HG02840 (cell line): ENCODE results near the gene PHPT1.

Experiments
- ATAC-seq: cut with Tn5 transposase; IDR thresholded peaks from one replicate; pipeline ENCODE4 v1.9.1; 2021; ENCODE audit warnings: mild to moderate bottlenecking, moderate library complexity, moderate number of reproducible peaks; ENCODE audit not compliant: unreplicated experiment, low FRiP score

PHPT1 gene

DNA sequence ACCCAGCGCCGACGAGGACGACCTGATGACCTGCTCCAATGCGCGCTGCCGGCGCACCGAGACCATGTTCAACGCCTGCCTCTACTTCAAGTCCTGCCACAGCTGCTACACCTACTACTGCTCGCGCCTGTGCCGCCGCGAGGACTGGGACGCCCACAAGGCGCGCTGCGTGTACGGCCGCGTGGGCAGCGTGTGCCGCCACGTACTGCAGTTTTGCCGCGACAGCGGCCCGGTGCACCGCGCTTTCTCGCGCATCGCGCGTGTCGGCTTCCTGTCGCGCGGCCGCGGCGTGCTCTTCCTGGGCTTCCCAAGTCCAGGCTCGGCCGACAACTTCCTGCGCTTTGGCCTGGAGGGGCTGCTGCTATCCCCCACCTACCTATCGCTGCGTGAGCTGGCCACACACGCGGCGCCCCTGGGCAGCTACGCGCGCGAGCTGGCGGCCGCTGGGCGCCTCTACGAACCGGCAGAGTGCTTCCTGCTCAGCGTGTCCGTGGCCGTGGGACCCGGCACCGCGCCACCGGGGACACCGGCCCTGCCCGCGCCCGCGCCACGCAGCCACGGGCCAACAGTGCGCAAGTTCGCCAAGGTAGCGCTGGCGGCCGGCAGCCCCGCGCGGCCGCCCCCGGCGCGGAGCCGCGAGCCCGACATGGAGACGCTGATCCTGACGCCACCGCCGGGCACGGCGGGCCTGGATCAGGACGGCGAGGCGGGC lies 2.7 kb upstream of the PHPT1 start:
- no peak for ATAC-seq

DNA sequence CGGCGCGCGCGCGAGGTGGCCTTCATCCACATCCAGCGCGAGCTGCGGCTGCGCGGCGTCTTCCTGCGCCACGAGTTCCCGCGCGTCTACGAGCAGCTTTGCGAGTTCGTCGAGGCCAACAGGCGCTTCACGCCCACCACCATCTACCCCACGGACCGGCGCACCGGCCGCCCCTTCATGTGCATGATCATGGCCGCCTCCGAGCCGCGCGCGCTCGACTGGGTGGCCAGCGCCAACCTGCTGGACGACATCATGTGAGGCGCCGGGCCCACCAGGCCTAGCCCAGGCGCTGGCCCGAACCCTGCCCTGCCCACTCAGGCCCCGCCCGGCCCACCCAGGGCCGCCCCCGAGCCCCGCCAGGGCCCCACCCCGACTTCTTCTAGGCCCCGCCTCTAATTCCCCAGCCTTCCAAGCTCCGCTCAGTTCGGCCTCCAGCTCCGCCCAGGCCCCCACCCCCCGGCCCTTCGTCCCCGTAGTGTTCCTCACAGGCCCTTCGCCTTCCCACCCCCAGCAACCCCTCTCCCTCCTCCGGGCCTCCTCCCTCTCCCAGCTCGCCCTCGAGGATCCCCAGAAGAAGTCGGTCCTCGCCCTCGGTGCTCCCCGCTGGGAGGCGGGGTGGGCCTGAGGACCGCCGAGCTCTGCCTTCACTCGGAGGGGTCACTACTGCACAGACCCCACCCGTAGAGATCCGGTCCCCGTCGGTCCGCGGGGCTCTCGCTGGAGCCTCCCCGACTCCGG lies 2.0 kb upstream of the PHPT1 start:
- ATAC-seq = no peak

DNA sequence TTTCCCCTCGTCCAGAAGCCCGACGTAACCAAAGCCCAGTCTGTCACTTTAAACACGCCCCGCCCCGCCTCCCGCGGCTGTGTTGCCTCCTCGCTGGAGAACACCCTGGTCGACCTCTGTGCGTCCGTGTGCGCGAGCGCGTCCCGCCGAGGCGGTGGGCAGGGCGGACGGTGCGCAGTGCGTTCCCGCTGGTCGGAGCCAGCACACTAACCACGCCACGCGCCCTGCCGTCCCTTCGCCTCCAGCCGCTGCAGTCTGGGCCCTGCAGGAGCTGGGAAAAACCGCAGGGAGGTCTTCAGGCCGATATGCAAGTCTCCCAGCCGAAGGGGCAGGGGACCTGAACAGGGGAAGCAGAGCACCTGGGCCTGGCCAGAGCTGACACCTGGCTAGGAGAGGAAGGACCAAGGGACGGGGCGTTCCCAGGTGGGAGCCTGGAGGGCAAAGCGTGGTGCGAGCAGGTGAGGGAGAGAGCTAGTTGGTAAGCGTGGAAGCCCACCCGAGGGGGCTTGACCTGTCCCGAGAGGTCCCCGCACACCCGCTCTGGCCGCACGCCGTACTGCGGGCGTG lies 1.3 kb upstream of the PHPT1 start:
- no peak for ATAC-seq

DNA sequence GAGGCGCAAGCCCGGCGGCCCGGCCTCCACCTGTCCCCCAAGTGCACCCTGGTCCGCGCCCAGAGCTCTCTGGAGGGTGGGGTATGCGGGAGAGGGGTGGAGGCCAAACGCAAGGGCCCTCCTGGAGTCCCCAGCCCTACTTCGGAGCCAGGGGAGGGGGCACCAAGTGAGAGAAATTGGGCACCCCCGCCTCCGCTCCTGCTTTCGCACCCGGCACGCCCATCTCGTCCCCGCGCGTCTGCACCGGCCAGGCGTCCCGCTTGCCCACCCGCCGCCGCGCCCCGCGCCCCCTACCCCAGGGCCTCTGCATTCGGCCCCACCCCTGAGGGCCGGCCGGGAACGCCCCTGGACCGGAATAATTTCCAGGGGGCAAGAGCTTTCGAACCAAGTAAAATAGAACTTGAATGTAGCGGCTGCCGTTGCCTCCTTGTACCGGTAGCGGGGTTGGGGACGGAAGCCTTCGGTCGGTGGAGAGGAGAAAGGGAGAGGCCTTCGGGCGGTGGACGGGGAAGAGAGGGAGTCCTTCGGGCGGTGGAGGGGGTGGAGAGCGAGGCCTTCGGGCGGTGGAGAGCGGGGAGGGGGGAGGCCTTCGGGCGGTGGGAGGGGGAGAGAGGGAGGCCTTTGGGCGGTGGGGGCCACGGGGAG lies 694 bp upstream of the PHPT1 start:
- no peak for ATAC-seq

DNA sequence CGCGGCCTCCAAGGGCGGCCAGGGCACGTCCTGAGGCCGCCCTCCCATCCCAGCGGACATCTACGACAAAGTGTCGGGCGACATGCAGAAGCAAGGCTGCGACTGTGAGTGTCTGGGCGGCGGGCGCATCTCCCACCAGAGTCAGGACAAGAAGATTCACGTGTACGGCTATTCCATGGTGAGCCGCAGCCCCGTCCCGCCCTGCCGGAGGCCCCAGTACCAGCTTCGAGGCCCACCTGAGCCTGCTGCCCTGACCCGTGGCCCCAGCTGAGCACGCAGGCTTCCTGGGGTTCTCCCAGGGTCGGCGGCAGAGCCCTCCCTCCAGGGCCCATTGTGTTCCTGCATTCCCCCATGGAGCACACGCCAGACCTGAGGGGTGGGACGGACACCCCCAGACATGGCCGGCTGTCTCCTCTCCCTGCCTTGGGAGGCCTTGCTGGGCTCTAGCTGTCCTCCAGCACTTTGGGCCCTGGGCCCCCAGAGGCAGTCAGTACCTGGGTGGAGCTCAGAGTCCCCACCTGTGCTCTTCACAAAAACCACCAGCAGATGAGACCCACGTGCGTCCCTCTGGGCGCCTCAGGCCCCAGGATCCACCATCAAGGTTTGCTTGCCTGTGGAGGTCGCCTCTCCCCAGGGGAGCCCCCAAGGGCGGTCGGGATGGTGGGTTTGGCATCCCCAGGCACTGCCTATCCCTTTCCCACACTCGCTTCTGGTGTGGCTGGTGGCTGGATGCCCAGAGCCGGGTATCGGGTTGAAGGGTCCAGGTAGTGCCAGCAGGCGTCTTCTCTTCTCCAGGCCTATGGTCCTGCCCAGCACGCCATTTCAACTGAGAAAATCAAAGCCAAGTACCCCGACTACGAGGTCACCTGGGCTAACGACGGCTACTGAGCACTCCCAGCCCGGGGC lies 1.0 kb downstream of the PHPT1 start:
- ATAC-seq = no peak

DNA sequence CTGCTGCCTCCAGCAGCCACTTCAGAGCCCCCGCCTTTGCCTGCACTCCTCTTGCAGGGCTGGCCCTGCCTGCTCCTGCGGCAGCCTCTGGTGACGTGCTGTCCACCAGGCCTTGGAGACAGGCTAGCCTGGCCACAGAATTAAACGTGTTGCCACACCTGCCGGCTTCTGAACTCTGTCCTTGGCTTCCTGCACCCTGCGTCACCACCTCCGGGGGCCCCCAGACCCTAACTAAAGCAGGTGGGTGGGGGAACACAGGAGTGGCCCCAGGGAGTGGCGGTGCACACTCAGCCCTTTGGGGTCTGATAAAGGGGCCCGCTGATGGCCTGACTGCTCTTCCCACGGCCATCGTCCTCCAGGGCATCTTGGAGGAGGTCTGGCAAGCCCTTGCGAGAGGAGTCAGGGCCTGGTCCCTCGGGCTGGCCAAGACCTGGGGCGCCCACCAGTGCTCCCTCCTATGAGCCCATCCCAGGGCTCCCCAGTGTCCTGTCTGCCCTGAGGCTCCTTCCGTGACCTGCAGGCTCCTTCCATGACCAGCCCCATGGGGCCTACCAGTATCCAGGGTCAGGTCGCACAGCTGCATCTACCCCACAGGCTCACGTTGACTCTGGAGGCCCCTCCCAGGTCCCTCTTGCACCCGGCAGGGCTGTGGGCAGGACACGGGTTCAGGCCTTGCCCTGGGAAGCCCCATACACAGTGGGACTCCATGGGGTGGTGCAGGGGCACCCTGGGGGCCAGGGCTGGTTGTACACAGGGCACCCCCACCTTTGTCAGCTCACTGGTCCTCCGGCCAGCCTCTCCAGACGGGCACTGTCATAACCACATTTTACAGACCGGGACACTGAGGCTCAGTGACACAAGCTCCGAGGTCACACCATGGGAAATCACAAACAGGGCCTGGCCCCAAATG lies 1.9 kb downstream of the PHPT1 start:
- no peak for ATAC-seq

DNA sequence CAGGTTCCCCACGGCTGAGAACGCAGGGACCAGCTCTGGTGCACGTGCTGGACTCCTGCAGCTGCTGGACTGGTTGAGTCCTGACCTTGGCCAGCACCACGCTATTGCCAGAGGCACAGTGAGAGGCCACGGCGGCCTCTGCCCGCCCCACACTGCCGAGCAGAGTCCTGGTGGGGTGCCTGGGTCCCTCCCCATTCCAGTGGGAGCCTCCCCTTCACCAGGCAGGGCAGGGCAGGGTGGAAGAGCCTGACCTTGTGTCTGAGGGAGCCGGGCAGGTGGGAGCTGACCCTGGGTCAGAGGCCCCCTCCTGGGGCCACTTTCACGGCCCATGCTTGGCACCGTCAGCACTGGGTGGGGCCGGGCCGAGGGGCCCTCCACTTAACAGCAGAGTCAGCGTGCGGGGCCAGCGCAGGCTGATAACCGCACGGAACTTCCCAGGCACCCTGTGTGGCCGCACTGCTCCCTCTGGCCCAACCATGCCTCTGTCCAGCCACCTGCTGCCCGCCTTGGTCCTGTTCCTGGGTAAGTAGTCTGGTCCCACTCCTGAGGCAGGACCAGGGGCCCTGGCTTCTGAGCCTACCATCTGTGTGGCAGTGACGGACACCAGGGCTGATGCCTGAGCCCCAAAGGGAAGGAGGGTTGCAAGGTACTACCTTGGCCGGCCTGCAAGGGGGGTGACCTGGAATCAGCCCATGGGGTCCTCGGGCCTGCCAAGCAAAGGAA lies 2.9 kb downstream of the PHPT1 start, which contains the start of gene MAMDC4:
TSS of gene MAMDC4 (plus strand) at position 406 of the 723 bp plus-strand sequence. CDS start at position 477, 71 bp downstream.
- ATAC-seq = no peak

DNA sequence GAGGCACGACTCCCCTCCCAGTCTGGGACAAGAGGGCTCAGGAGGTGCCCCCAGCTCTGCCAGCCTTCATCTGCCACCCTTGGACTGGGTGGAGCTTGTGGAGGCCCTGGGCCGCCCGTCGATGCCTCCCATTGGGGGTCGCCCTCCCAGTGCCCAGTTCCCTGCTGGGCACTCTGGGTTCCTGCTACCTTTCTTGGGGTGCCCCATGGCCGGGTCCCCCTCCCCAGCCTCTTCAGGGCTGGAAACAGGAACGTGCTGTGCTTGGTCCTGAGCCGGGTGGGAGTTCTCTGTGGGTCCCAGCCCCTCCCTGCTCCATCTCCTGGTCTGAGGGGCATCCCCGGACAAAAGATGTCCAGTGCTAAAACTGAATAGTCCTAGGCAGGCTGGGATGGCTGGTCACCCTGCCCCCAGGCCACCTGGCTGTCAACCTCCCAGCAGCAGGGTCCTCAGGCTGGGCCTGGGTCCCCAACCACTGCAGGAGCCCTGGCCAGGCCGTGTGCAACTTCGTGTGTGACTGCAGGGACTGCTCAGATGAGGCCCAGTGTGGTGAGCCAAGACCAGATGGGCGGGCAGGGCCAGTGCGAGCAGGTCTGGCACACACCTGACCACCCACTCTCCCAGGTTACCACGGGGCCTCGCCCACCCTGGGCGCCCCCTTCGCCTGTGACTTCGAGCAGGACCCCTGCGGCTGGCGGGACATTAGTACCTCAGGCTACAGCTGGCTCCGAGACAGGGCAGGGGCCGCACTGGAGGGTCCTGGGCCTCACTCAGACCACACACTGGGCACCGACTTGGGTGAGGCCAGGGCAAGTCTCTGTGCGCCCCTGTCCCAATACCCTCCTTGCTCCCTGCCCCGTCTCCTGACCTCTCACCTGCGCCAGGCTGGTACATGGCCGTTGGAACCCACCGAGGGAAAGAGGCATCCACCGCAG lies 3.7 kb downstream of the PHPT1 start:
- ATAC-seq = no peak

DNA sequence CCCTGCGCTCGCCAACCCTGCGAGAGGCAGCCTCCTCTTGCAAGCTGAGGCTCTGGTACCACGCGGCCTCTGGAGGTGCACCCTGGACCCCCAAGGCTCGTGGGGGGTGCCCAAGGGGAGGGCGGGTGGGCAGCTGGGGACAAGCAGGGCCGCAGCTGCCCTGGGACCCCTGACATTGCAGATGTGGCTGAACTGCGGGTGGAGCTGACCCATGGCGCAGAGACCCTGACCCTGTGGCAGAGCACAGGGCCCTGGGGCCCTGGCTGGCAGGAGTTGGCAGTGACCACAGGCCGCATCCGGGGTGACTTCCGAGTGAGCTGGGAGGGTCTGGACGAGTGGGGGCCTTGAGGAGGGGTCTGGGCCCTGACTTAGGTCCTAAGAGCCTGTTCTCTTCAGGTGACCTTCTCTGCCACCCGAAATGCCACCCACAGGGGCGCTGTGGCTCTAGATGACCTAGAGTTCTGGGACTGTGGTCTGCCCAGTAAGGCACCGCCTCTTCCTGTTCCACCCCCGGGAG lies 4.4 kb downstream of the PHPT1 start:
- no peak for ATAC-seq

DNA sequence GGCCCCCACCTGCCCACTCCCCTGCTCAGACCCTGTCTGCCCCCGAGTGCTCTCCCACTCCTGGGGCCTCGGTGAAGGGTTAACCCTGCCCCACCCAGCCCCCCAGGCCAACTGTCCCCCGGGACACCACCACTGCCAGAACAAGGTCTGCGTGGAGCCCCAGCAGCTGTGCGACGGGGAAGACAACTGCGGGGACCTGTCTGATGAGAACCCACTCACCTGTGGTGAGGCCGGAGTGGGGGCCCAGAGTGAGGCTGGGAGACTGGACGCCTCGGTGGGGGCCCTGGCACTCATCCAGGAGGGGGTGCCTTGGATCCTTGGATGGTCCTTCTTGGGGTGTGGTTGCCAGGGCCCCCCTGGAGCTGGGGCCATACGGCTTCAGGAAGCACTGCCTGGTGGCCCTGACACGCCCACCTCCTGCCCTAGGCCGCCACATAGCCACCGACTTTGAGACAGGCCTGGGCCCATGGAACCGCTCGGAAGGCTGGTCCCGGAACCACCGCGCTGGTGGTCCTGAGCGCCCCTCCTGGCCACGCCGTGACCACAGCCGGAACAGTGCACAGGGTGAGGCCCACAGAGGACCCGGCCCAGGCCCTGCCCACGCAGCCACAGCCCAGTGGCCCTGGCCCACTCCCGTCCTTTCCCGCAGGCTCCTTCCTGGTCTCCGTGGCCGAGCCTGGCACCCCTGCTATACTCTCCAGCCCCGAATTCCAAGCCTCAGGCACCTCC lies 5.1 kb downstream of the PHPT1 start:
- no peak for ATAC-seq

DNA sequence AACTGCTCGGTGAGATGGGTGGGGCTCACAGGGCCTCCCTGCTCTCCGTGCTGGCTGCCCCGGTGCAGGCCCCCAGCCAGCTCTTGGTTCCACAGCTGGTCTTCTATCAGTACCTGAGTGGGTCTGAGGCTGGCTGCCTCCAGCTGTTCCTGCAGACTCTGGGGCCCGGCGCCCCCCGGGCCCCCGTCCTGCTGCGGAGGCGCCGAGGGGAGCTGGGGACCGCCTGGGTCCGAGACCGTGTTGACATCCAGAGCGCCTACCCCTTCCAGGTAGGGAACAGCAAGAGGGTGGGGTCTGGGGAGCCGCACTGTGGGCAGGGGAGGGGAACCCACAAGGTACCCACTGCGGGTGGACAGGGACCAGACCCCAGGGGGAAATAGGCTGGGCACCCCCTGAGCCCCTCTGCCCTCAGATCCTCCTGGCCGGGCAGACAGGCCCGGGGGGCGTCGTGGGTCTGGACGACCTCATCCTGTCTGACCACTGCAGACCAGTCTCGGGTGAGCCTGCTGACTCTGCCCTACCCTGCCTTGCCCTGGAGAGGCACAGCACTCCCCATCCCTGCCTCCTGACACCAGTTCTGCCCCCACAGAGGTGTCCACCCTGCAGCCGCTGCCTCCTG lies 5.7 kb downstream of the PHPT1 start:
- no peak for ATAC-seq

DNA sequence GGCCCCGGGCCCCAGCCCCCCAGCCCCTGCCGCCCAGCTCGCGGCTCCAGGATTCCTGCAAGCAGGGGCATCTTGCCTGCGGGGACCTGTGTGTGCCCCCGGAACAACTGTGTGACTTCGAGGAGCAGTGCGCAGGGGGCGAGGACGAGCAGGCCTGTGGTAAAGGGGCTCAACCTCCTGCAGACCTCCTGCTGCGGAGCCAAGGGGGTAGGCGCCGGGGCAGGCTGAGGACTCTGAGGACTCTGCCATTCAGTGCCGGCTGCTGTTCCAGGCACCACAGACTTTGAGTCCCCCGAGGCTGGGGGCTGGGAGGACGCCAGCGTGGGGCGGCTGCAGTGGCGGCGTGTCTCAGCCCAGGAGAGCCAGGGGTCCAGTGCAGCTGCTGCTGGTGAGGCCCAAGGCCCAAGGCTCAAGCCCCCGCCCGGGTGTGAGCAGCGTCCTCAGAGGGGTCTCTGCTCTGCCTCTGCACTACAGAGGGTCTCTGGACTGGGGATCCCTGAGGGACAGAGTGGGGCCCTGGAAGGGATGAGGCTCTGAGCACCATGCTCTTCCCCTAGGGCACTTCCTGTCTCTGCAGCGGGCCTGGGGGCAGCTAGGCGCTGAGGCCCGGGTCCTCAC lies 6.4 kb downstream of the PHPT1 start:
- ATAC-seq = no peak

DNA sequence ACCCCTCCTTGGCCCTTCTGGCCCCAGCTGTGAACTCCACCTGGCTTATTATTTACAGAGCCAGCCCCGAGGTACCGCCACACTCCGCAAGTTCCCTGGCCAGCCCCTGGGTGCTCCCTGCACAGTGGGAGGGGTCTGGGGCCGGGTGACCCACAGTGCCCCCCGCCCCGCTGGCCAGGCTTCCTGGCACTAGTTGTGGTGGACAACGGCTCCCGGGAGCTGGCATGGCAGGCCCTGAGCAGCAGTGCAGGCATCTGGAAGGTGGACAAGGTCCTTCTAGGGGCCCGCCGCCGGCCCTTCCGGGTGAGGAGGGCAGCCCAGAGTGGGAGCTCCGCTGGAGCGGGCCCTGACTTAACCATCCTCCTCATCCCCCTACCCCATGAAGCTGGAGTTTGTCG lies 6.9 kb downstream of the PHPT1 start:
- ATAC-seq = no peak

DNA sequence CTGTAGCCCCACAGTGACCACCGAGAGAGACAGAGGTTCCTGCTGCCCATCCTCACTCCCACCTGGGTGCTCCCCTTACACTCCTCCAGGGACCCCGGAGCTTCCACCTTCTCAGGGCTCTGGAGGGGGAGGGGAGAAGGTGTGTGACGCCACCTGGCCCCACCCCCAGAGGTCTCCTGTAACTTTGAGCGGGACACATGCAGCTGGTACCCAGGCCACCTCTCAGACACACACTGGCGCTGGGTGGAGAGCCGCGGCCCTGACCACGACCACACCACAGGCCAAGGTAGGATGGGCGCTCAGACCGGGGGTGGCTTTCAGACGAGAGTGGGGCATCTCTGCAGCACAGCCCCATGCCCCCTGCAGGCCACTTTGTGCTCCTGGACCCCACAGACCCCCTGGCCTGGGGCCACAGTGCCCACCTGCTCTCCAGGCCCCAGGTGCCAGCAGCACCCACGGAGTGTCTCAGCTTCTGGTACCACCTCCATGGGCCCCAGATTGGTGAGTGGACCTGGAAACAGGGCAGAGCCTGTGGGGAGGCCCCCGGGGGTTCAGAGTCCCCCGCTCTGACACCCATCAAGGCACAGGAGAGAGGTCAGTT lies 7.4 kb downstream of the PHPT1 start:
- ATAC-seq = no peak

DNA sequence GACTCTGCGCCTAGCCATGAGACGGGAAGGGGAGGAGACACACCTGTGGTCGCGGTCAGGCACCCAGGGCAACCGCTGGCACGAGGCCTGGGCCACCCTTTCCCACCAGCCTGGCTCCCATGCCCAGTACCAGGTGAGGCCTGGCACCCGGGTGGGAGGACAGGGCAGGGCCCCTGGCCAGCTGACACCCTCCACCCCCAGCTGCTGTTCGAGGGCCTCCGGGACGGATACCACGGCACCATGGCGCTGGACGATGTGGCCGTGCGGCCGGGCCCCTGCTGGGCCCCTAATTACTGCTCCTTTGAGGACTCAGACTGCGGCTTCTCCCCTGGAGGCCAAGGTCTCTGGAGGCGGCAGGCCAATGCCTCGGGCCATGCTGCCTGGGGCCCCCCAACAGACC lies 8.0 kb downstream of the PHPT1 start:
- no peak for ATAC-seq
